HG03354 (cell line): ENCODE data around the gene DOHH.

ENCODE experiments used
- ATAC-seq: cut with Tn5 transposase; IDR thresholded peaks from one replicate; pipeline ENCODE4 v1.9.1; 2021; ENCODE audit warnings: mild to moderate bottlenecking; ENCODE audit not compliant: unreplicated experiment, poor library complexity, severe bottlenecking

Gene DOHH

GRCh38 chr19:3481241-3482090 lies 19.0 kb downstream of the DOHH start:
- ATAC-seq = no peak

- no peak for ATAC-seq
Observed at GRCh38 chr19:3480383-3481091, 19.9 kb downstream of the DOHH start, which contains the start of gene SMIM24. Gene SMIM24, minus strand, starts transcription at chr19:3480525. Its CDS starts 62 bp downstream, at chr19:3480463.

GRCh38 chr19:3479834-3480215 lies 20.6 kb downstream of the DOHH start:
- ATAC-seq = no peak

- ATAC-seq = no peak
Observed at GRCh38 chr19:3479177-3479833, 21.2 kb downstream of the DOHH start.

GRCh38 chr19:3478409-3479176 lies 21.9 kb downstream of the DOHH start:
- ATAC-seq = no peak

GRCh38 chr19:3477951-3478350 lies 22.5 kb downstream of the DOHH start:
- no peak for ATAC-seq

GRCh38 chr19:3477506-3477905 lies 23.0 kb downstream of the DOHH start:
- no peak for ATAC-seq

GRCh38 chr19:3476830-3477229 lies 23.6 kb downstream of the DOHH start:
- ATAC-seq = no peak

- ATAC-seq = no peak
Observed at GRCh38 chr19:3475449-3475848, 25.0 kb downstream of the DOHH start.

- no peak for ATAC-seq
Observed at GRCh38 chr19:3474614-3475013, 25.9 kb downstream of the DOHH start.

GRCh38 chr19:3474010-3474409 lies 26.5 kb downstream of the DOHH start:
- ATAC-seq = no peak

- no peak for ATAC-seq
Observed at GRCh38 chr19:3471954-3472655, 28.4 kb downstream of the DOHH start.

GRCh38 chr19:3470500-3471128 lies 29.9 kb downstream of the DOHH start:
- ATAC-seq = no peak

GRCh38 chr19:3469638-3470499 lies 30.6 kb downstream of the DOHH start:
- no peak for ATAC-seq

- ATAC-seq = no peak
Observed at GRCh38 chr19:3468211-3468610, 32.3 kb downstream of the DOHH start.

- no peak for ATAC-seq
Observed at GRCh38 chr19:3467437-3468198, 32.9 kb downstream of the DOHH start.

GRCh38 chr19:3466635-3467034 lies 33.8 kb downstream of the DOHH start:
- no peak for ATAC-seq
